ENCODE measurements around the gene ZNF319. TPM values are rescaled to one million over a fixed set of nuclear protein-coding genes. Genes with fewer than 3 reads are reported as not detected.

ZNF319 gene
- 3.3 to 6.9 TPM (median 4.5 TPM) in 3 replicates for polyA plus RNA-seq
- 0.55 TPM for polyA plus RNA-seq (2011; ENCODE audit: low read depth)
- polyA plus RNA-seq (2011; cell fraction: cytosol; rRNA removed), result 4.9 and 7.7 TPM in 2 replicates
- 9.8 and 13.4 TPM in 2 replicates for polyA plus RNA-seq (2011; cell fraction: nucleus; rRNA removed)
- polyA plus RNA-seq (2012; ENCODE audit: low replicate concordance), result 3.4 and 4.7 TPM in 2 replicates
- polyA minus RNA-seq, result 3.5 to 10.7 TPM (median 8.2 TPM) in 3 replicates
- polyA minus RNA-seq (2011; cell fraction: cytosol; rRNA and poly(A)+ RNA removed), result 10.2 TPM
- polyA minus RNA-seq (2011; cell fraction: nucleus; rRNA and poly(A)+ RNA removed), result 7.5 and 8.6 TPM in 2 replicates

DNA sequence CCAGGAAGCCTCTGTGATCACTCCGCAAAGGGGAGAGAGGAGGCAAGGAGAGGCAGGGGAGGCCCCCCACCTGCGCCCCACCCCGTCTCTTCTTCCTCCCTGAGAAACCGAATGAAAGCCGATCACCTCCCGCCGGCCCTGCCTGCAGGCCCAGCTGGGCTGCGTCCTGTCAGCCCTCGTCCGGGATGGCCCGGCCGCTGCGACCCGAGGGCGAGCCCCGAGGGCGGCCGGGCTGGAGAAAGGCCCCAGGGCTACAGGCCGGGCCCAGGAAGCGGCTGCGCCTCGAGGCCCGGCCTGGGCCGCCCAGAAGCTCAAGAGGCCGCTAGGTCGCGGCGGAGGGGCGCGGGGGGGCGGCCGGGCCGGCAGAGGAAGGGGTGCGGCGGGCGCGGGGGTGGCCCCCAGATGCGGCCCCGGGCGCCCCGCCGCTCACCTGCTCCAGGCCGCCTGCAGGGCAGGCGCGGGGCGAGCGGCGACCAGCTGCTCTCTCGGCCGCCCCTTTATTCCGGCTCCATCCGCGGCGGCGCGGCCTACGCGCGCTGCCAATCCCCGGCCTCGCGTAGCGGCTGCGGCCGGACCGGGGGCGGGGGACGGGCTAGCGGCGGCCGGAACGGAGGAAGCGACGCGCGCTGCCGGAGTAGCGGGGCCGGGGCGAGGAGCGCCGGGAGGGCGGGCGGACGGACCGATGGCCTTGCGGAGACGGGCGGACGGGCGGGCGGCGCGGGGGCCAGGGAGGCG is at the start of gene ZNF319:
ZNF319 (minus strand) TSS at position 702 of the 735 bp plus-strand sequence. CDS start 2,407 bp downstream, outside the sequence.
- H3K4me1 ChIP-seq (ENCODE audit: control insufficient read depth, extremely low read depth, insufficient read depth, low read length), result peaks cover 29% of the 10 kb centered on the region
- H4K20me1 ChIP-seq (ENCODE audit: control insufficient read depth, extremely low read depth, insufficient read depth, low read length), result no peaks in the 10 kb centered on the region
- peaks cover 17 to 18% of the 10 kb centered on the region in 2 experiments for H3K36me3 ChIP-seq (ENCODE audit: control insufficient read depth in 2 of 2, extremely low read depth in 1 of 2, insufficient read depth in 2 of 2, low read length in 2 of 2)
- dilution Hi-C loops (cut with MboI; ENCODE audit: extremely low pct_ligation_motif_present, low sequenced_read_pairs), result no loop called here
- peak within 1 kb of the TSS; percentile 94 for H3K4me2 ChIP-seq (ENCODE audit: control insufficient read depth, extremely low read depth, insufficient read depth, low read depth, low read length)
- H3K4me3 ChIP-seq (ENCODE audit: control insufficient read depth in 2 of 3, extremely low read depth in 1 of 3, insufficient read depth in 2 of 3, low read depth in 1 of 3, low read length in 3 of 3), result peak within 1 kb of the TSS; percentile 75 to 96 (median 81)
- peak within 1 kb of the TSS; percentile 54 for H3K27ac ChIP-seq (ENCODE audit: control insufficient read depth, insufficient read depth, low read length)
- FAIRE-seq (no peak), DNase-seq (ENCODE audit: low read depth, low spot score) (no peak)
- peaks cover 17% of the 10 kb centered on the region for H3K79me2 ChIP-seq (ENCODE audit: control insufficient read depth, insufficient read depth, low read length)
- peak within 1 kb of the TSS; percentile 90 for H2AFZ ChIP-seq (ENCODE audit: control insufficient read depth, low read length)
- TF ChIP-seq, protein P1, sequence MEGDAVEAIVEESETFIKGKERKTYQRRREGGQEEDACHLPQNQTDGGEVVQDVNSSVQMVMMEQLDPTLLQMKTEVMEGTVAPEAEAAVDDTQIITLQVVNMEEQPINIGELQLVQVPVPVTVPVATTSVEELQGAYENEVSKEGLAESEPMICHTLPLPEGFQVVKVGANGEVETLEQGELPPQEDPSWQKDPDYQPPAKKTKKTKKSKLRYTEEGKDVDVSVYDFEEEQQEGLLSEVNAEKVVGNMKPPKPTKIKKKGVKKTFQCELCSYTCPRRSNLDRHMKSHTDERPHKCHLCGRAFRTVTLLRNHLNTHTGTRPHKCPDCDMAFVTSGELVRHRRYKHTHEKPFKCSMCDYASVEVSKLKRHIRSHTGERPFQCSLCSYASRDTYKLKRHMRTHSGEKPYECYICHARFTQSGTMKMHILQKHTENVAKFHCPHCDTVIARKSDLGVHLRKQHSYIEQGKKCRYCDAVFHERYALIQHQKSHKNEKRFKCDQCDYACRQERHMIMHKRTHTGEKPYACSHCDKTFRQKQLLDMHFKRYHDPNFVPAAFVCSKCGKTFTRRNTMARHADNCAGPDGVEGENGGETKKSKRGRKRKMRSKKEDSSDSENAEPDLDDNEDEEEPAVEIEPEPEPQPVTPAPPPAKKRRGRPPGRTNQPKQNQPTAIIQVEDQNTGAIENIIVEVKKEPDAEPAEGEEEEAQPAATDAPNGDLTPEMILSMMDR (optimal IDR thresholded peaks at IDR 0.05 in 1 of 3, IDR thresholded peaks at IDR 0.05 in 1 of 3, conservative IDR thresholded peaks at IDR 0.05 in 1 of 3; ENCODE audit: extremely low read depth in 1 of 3, insufficient read depth in 2 of 3, low read length in 3 of 3), result no peak
- TF ChIP-seq EZH2 (IDR thresholded peaks at IDR 0.05; ENCODE audit: low read length), result no peak
- H3K9ac ChIP-seq (ENCODE audit: control insufficient read depth, extremely low read depth, insufficient read depth, low read length), result peak within 1 kb of the TSS; percentile 76
- no peaks in the 10 kb centered on the region for H3K9me3 ChIP-seq (ENCODE audit: control insufficient read depth, low read depth, low read length)
- H3K9me1 ChIP-seq (ENCODE audit: control insufficient read depth, extremely low read depth, insufficient read depth, low read length), result peaks cover 1% of the 10 kb centered on the region
- no peaks in the 10 kb centered on the region for H3K27me3 ChIP-seq (ENCODE audit: control insufficient read depth, extremely low read depth, insufficient read depth, low read length)

DNA sequence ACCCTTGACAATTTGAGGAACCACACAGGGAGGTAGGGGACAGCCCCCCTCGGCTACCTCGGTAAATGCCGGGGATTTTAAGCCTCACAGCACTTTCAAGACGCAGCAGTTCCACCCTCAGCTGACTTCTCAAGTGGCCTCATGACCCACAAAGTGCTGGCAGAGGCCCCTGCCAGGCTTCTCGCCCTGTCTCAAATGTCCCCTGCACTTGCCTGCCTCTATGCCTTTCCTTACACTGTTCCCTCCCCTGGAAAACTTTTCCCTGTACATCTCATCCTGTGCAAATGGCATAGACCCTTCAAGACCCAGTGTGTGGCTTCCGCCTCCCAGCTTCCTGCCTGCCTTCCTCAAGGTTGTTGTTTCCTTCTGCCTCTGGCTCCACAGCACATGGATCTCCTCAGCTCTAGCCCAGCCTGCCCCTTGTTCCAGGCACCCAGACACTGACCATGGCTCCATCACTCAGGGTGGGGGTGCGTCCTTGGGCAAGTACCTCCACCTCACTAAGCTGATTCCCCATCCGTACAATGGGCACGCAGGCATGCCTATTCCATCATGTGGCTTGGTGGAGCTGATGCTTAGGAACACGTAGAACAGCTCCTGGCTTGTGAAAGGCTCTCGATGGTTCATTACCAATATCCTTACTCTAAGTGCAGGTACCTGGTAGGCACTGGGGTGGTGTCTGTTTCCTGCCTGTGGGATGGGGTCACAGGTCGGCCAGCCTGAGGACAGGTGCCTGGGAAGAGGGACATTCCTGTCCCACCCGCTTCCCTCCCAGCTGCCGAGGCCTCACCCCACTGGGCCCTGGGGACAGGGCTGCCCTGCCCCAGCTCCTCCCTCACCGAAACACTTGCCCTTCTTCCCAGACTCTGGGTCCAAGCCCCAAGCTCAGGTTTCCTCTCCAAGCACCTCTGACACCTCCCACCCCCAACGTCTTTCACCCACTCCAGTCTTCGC is 49.0 kb upstream of the ZNF319 start:
- Histone ChIP-seq H2AFZ (ENCODE audit: control insufficient read depth, low read length) (no peak overlapping the region), H4K20me1 (ENCODE audit: control insufficient read depth, extremely low read depth, insufficient read depth, low read length) (no peaks in the 10 kb centered on the region), H3K9me3 (ENCODE audit: control insufficient read depth, low read depth, low read length) (no peaks in the 10 kb centered on the region), H3K4me2 (ENCODE audit: control insufficient read depth, extremely low read depth, insufficient read depth, low read depth, low read length) (no peak overlapping the region), H3K9ac (ENCODE audit: control insufficient read depth, extremely low read depth, insufficient read depth, low read length) (no peak overlapping the region), H3K36me3 (ENCODE audit: control insufficient read depth in 2 of 2, extremely low read depth in 1 of 2, insufficient read depth in 2 of 2, low read length in 2 of 2) (peaks cover 0 to 1% of the 10 kb centered on the region in 2 experiments), H3K27ac (ENCODE audit: control insufficient read depth, insufficient read depth, low read length) (no peak overlapping the region), H3K27me3 (ENCODE audit: control insufficient read depth, extremely low read depth, insufficient read depth, low read length) (no peaks in the 10 kb centered on the region), H3K4me3 (ENCODE audit: control insufficient read depth in 2 of 3, extremely low read depth in 1 of 3, insufficient read depth in 2 of 3, low read depth in 1 of 3, low read length in 3 of 3) (no peak overlapping the region), H3K4me1 (ENCODE audit: control insufficient read depth, extremely low read depth, insufficient read depth, low read length) (no peaks in the 10 kb centered on the region), H3K9me1 (ENCODE audit: control insufficient read depth, extremely low read depth, insufficient read depth, low read length) (no peaks in the 10 kb centered on the region), H3K79me2 (ENCODE audit: control insufficient read depth, insufficient read depth, low read length) (no peaks in the 10 kb centered on the region)
- DNase-seq (ENCODE audit: low read depth, low spot score), result no peak
- no peak for FAIRE-seq
- dilution Hi-C loops (cut with MboI; ENCODE audit: extremely low pct_ligation_motif_present, low sequenced_read_pairs), result no loop called here
- no peak for TF ChIP-seq EZH2 (IDR thresholded peaks at IDR 0.05; ENCODE audit: low read length)
- TF ChIP-seq, protein P1 (optimal IDR thresholded peaks at IDR 0.05 in 1 of 3, IDR thresholded peaks at IDR 0.05 in 1 of 3, conservative IDR thresholded peaks at IDR 0.05 in 1 of 3; ENCODE audit: extremely low read depth in 1 of 3, insufficient read depth in 2 of 3, low read length in 3 of 3), result no peak

Data from keratinocyte (primary cell).